ENCODE measurements around the gene ADAM12.

DNA sequence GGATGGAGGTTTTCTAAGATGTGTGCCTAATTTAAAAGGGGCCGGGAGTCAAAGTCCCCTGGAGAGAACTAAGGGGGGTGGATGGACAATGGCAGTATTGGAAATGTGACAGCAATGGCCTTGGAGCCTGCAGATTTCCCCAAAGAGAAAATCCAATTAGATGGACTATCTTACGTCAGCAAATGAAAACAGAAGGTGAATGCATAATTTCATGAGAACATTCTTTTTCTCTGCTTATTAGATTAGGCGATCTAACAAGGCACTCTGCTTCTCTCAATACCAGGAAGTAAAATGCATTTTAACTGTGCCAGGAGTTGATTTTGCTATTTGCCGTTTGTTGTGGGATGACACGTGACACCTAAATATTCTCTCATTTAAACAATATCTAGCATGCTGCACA is 226.6 kb downstream of the ADAM12 start:
- TF ChIP-seq TCF7L2 (IDR thresholded peaks at IDR 0.05; ENCODE audit: borderline replicate concordance, extremely low read depth, insufficient read depth, insufficient read length), result no peak
- TF ChIP-seq RAD21 (IDR thresholded peaks at IDR 0.05; ENCODE audit: low read depth), result no peak
- TF ChIP-seq SIN3A (IDR thresholded peaks at IDR 0.05; ENCODE audit: low read depth), result no peak; the same call in 1 of the 2 replicates
- TF ChIP-seq, protein P1, sequence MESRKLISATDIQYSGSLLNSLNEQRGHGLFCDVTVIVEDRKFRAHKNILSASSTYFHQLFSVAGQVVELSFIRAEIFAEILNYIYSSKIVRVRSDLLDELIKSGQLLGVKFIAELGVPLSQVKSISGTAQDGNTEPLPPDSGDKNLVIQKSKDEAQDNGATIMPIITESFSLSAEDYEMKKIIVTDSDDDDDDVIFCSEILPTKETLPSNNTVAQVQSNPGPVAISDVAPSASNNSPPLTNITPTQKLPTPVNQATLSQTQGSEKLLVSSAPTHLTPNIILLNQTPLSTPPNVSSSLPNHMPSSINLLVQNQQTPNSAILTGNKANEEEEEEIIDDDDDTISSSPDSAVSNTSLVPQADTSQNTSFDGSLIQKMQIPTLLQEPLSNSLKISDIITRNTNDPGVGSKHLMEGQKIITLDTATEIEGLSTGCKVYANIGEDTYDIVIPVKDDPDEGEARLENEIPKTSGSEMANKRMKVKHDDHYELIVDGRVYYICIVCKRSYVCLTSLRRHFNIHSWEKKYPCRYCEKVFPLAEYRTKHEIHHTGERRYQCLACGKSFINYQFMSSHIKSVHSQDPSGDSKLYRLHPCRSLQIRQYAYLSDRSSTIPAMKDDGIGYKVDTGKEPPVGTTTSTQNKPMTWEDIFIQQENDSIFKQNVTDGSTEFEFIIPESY (IDR thresholded peaks at IDR 0.05; ENCODE audit: extremely low read depth, insufficient replicate concordance, low read length), result no peak
- no peak for TF ChIP-seq CTCF (IDR thresholded peaks at IDR 0.05 in 2 of 3, conservative IDR thresholded peaks at IDR 0.05 in 1 of 3; ENCODE audit: borderline replicate concordance in 1 of 3, insufficient read depth in 1 of 3, low read depth in 2 of 3, low read length in 2 of 3)
- no peak for TF ChIP-seq YY1 (IDR thresholded peaks at IDR 0.05; ENCODE audit: extremely low read depth, insufficient replicate concordance, low read depth, low read length)
- TF ChIP-seq POLR2A (IDR thresholded peaks at IDR 0.05; ENCODE audit: borderline replicate concordance, extremely low read depth, insufficient read depth, insufficient read length), result no peak
- TF ChIP-seq, protein P2, sequence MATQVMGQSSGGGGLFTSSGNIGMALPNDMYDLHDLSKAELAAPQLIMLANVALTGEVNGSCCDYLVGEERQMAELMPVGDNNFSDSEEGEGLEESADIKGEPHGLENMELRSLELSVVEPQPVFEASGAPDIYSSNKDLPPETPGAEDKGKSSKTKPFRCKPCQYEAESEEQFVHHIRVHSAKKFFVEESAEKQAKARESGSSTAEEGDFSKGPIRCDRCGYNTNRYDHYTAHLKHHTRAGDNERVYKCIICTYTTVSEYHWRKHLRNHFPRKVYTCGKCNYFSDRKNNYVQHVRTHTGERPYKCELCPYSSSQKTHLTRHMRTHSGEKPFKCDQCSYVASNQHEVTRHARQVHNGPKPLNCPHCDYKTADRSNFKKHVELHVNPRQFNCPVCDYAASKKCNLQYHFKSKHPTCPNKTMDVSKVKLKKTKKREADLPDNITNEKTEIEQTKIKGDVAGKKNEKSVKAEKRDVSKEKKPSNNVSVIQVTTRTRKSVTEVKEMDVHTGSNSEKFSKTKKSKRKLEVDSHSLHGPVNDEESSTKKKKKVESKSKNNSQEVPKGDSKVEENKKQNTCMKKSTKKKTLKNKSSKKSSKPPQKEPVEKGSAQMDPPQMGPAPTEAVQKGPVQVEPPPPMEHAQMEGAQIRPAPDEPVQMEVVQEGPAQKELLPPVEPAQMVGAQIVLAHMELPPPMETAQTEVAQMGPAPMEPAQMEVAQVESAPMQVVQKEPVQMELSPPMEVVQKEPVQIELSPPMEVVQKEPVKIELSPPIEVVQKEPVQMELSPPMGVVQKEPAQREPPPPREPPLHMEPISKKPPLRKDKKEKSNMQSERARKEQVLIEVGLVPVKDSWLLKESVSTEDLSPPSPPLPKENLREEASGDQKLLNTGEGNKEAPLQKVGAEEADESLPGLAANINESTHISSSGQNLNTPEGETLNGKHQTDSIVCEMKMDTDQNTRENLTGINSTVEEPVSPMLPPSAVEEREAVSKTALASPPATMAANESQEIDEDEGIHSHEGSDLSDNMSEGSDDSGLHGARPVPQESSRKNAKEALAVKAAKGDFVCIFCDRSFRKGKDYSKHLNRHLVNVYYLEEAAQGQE (IDR thresholded peaks at IDR 0.05; ENCODE audit: low read depth), result no peak
- TF ChIP-seq EZH2 (IDR thresholded peaks at IDR 0.05), result no peak
- no peak for TF ChIP-seq SP1 (IDR thresholded peaks at IDR 0.05; ENCODE audit: low read depth)
- TF ChIP-seq EZH2phosphoT487 (IDR thresholded peaks at IDR 0.05; ENCODE audit: borderline replicate concordance), result no peak
- no peak for TF ChIP-seq POLR2AphosphoS5 (IDR thresholded peaks at IDR 0.05; ENCODE audit: low read depth, low read length)
- TF ChIP-seq, protein P3, sequence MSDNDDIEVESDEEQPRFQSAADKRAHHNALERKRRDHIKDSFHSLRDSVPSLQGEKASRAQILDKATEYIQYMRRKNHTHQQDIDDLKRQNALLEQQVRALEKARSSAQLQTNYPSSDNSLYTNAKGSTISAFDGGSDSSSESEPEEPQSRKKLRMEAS (IDR thresholded peaks at IDR 0.05), result no peak
